ENCODE data around the gene VILL. TPM values are rescaled to one million over a fixed set of nuclear protein-coding genes. Genes with fewer than 3 reads are reported as not detected.

The VILL gene
- total RNA-seq, 1 donor from 2014 or later: 6.1 TPM

DNA sequence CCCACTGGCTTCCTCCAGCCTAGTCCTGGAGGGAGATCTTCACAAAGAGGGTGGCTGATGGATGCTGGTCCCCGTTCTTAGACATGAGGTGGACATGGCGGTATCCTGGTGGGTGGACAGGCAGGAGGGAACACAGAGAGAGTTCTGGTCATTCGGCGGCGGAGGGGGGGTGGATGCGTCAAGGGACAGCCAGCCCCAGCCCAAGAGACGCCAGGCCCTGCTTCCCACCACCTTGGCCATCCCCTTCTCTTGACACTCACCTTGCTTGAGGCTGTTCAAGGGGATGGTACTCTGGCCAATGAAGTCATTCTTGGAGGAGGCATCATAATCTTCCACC lies 17.1 kb downstream of the VILL start:
- no peak for DNase-seq (ENCODE audit: low read depth)
- TF ChIP-seq, protein P1, sequence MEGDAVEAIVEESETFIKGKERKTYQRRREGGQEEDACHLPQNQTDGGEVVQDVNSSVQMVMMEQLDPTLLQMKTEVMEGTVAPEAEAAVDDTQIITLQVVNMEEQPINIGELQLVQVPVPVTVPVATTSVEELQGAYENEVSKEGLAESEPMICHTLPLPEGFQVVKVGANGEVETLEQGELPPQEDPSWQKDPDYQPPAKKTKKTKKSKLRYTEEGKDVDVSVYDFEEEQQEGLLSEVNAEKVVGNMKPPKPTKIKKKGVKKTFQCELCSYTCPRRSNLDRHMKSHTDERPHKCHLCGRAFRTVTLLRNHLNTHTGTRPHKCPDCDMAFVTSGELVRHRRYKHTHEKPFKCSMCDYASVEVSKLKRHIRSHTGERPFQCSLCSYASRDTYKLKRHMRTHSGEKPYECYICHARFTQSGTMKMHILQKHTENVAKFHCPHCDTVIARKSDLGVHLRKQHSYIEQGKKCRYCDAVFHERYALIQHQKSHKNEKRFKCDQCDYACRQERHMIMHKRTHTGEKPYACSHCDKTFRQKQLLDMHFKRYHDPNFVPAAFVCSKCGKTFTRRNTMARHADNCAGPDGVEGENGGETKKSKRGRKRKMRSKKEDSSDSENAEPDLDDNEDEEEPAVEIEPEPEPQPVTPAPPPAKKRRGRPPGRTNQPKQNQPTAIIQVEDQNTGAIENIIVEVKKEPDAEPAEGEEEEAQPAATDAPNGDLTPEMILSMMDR (conservative IDR thresholded peaks at IDR 0.05; ENCODE audit: low read depth, low read length): no peak
- no peak overlapping the region for H3K4me3 ChIP-seq (ENCODE audit: low read depth, low read length)

DNA sequence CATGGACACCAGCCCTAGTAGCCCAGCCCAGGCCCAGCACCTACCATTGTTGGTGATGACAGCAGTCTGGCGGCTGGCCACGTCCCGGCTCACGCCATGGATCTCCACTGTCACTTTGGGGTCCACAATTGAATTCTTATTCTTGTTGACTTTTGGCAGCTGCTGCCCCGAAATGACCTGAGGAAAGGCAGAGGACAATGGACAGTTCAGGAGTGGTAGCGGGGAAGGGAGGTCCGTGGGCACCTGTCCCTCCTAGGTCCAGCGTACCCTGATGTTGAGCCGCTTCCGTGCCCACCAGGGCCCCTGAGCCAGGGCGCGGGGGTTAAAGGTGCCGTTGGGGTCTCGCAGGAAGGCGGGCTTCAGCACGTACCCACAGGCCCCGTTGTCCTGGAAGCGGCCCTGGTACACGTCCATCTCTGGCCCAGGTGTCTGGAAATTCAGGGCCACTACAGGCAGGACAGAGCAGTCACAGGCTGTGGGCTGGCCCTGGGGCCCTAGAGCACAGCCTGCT lies 17.7 kb downstream of the VILL start:
- H3K4me3 ChIP-seq (ENCODE audit: low read depth, low read length): no peak overlapping the region
- TF ChIP-seq, protein P1 (conservative IDR thresholded peaks at IDR 0.05; ENCODE audit: low read depth, low read length): no peak
- DNase-seq (ENCODE audit: low read depth): no peak

DNA sequence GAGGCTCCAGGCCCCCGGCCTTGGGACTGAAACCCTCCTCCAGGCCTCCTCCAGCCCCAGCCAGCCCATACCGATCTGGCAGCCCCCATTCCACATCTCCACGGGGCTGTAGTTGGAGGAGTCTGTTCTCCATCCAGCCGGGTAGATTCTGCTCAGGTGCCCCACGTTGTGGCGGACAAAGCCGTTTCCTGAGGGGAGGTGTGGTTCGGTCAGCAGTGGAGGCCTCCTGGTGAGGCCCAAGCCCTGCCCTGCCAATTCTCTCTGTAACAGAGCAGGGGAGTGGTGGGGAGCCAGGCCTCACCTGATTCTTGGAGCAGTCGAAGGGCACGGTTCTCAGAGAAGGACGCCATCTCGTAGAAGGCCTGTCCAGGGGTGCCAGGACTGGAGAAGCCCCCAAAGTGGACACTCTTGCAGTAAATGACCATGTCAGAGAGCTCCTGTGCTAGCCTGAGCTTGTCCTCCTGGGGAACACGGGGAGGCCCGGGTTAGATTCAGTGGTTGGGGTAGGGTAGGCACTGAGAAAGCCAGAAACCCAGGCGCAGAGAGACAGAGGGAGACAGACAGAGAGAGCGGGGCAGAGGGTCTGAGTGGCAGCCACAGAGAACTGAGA lies 18.5 kb downstream of the VILL start:
- no peak for DNase-seq (ENCODE audit: low read depth)
- TF ChIP-seq, protein P1 (conservative IDR thresholded peaks at IDR 0.05; ENCODE audit: low read depth, low read length): no peak
- H3K4me3 ChIP-seq (ENCODE audit: low read depth, low read length): no peak overlapping the region

DNA sequence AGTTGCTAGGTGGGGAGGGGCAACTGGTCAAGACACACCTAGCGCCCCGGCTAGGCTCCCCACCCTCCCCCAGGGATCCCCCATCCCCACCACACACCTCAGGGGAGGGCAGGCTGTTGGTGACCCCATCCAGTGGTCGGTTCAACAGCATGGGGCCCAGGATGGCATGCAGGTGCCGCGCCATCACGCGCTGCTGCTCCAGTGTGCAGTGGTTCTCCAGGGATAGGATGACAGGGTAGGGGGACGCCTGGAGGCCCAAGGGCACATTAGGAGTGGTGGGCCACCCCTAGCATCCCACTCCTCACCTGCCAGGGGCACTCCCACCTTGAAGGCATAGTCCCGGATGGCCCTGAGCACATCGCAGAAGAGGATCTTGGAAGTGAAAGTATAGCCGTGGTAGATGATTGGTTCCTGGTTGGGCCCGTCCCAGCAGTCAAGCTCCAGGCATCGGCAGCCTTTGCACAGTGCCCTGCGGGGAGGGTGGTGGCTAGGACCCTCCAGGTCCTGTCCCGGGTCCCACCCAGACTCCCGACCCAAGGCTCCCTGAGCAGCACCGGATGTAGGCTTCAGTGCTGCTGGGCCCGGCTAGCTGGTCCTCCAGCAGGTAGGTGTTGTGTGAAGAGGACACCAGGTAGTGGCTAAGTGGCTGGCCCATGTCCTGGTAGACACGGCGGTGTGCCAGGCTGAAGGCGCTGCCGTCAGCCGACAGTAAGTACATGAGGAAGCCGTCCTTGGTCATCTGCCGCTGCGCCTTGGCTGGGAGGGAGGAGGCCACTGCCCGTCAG lies 19.4 kb downstream of the VILL start:
- DNase-seq (ENCODE audit: low read depth): no peak

DNA sequence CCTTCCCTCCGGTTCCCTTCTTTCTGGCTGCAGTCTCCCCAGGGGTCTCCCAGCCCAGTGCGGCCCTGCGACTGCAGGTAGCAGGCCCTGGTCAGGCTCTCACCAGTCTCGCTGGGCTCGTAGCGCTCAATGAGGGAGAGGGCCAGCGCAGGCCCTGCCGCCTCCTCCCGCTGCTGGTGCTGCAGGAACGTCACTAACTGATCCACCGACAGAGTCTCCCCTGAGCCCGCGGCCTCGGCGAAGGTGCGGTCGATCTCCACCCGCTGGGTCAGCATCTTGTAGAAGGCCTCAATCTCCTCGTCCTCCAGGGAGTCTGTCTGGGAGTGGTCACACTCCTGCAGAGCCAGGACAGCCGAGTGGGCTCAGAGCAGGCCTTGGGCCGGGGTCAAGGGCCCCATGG lies 20.5 kb downstream of the VILL start:
- DNase-seq (ENCODE audit: low read depth): no peak
- TF ChIP-seq, protein P1 (conservative IDR thresholded peaks at IDR 0.05; ENCODE audit: low read depth, low read length): no peak
- no peak overlapping the region for H3K4me3 ChIP-seq (ENCODE audit: low read depth, low read length)

More for the DNA sequence above, 19.4 kb downstream of the VILL start:
- TF ChIP-seq, protein P1 (conservative IDR thresholded peaks at IDR 0.05; ENCODE audit: low read depth, low read length): no peak
- H3K4me3 ChIP-seq (ENCODE audit: low read depth, low read length): no peak overlapping the region

DNA sequence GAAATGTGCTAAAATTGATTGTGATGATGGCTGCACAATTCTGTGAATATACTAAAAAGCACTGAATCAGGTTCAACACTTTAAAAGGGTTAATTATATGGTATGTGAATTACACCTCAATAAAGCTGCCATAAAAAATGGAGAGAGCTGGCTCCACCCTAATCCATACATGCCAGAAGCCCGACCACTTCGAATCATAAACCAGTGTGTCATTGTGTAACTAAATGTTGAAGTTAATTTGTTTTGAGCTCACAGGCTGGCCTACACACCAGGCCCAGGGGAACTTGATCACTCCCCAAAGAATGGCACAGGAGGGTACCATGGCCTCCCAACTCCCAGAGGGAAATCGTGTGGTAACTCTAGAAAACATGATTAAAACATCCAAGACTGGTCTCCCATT lies 24.9 kb downstream of the VILL start:
- no peak for DNase-seq (ENCODE audit: low read depth)
- no peak overlapping the region for H3K4me3 ChIP-seq (ENCODE audit: low read depth, low read length)
- TF ChIP-seq, protein P1 (conservative IDR thresholded peaks at IDR 0.05; ENCODE audit: low read depth, low read length): no peak
